Measurements from ENCODE around the gene MPG. TPM values are rescaled to one million over a fixed set of nuclear protein-coding genes. Genes with fewer than 3 reads are reported as not detected.

The MPG gene
- total RNA-seq, 1 donor from 2014 or later, result 44.4 TPM

GRCh38 chr16:66309-67182 is 11.5 kb upstream of the MPG start:
- DNase-seq (ENCODE audit: low spot score), result no peak

- DNase-seq (ENCODE audit: low spot score), result no peak
Observed at GRCh38 chr16:67183-67791, 10.7 kb upstream of the MPG start.

GRCh38 chr16:67884-68789 is 9.9 kb upstream of the MPG start:
- no peak for DNase-seq (ENCODE audit: low spot score)

GRCh38 chr16:69181-69580 is 8.8 kb upstream of the MPG start:
- DNase-seq (ENCODE audit: low spot score), result no peak

GRCh38 chr16:71210-71539 is 6.8 kb upstream of the MPG start:
- DNase-seq (ENCODE audit: low spot score), result no peak

GRCh38 chr16:71540-72401 is 6.3 kb upstream of the MPG start:
- no peak for DNase-seq (ENCODE audit: low spot score)

GRCh38 chr16:72561-73548 is 5.2 kb upstream of the MPG start, which contains the start of gene RHBDF1:
TSS of gene RHBDF1 (minus strand) at chr16:72631. CDS start at chr16:65015, 7,616 bp downstream.
- no peak for DNase-seq (ENCODE audit: low spot score)

GRCh38 chr16:74051-74746 is 3.8 kb upstream of the MPG start:
- no peak for DNase-seq (ENCODE audit: low spot score)

GRCh38 chr16:74747-75334 is 3.2 kb upstream of the MPG start:
- no peak for DNase-seq (ENCODE audit: low spot score)

GRCh38 chr16:75580-76501 is 2.2 kb upstream of the MPG start:
- no peak for DNase-seq (ENCODE audit: low spot score)

GRCh38 chr16:76535-77272 is 1.3 kb upstream of the MPG start:
- DNase-seq (ENCODE audit: low spot score), result no peak

GRCh38 chr16:77273-77806 is 685 bp upstream of the MPG start:
- DNase-seq (ENCODE audit: low spot score), result no peak

GRCh38 chr16:78444-79150 is 572 bp downstream of the MPG start:
- DNase-seq (ENCODE audit: low spot score), result no peak

- no peak for DNase-seq (ENCODE audit: low spot score)
Observed at GRCh38 chr16:79151-80054, 1.4 kb downstream of the MPG start.
